ENCODE data around the gene KCNN1.
"Not testable (repeated sequence)": the region's sequence is repeated elsewhere in the genome, so short reads cannot be mapped to it uniquely, and the experiment has no call there.

Gene KCNN1

GRCh38 chr19:18031401-18031800 lies 64.5 kb downstream of the KCNN1 start:
- DNase-seq: peak; percentile 53 to 67 (median 54)

- not testable (repeated sequence) for DNase-seq
These were observed 65.2 kb downstream of the KCNN1 start for GRCh38 chr19:18032102-18032501.

DNA sequence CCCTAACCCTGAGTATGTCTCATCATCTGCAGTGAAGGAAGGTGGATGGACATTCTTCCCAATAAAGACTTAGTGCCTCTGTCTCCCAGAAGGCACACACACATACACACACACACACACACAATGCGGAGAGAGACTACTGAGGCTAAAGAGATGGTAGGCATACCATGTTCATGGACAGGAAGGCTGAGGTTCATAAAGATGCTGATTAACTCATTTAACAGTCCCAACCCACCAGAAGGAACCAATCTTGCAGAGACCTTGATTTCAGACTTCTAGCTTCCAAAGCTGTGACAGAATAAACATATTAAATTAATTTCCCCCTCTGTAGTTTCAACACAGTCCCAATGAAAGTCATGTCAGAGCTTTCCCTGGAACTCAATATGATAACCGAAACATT lies 74.1 kb downstream of the KCNN1 start:
- no peak for DNase-seq

DNA sequence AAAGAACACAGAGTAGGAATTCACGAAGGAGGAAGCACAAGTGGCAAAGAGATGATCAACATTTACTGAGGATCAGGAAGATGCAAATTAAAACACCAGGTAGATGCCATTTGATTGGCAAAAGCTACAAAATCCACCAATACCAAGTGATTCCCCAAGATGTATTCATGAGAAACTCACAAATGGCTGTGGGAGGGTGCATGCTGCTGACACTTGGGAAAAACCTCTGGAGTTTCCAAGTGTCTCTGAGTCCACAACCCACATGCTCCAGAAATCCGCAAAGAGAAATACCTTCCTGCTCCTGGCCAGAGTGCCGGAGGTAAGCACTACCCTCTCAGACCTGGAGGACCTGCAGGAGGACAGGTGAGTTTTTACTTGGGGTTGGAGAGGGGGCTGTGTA lies 76.8 kb downstream of the KCNN1 start:
- peak; percentile 79 to 87 (median 79) for DNase-seq

DNA sequence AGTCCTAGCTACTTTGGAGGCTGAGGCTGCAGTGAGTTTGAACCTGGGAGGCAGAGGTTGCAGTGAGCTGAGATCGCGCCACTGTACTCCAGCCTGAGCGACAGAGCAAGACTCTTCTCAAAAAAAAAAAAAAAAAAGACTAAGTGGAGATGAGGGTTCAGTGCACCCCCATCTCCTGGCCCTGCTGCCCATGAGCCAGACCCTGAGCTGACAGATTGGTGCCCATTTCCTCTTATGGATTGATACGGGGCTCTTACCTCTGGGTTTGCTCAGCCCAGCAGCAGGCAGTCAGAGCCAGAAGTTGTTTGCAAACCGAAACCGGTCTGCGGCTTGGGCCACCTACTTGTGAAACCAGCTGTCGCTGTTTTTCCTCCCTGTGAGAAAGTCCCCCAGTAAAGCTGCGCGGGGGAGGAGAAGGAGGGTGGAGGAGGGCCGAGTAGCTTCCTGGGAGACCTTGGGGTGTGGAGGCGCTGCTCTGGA lies 78.0 kb downstream of the KCNN1 start:
- DNase-seq: peak; percentile 95

GRCh38 chr19:18045307-18046050 lies 78.6 kb downstream of the KCNN1 start:
- DNase-seq: no peak

- DNase-seq: peak; percentile 60 to 74 (median 69)
These were observed 79.3 kb downstream of the KCNN1 start for GRCh38 chr19:18046059-18046718.

- DNase-seq: peak; percentile 31 to 81 (median 60)
These were observed 82.5 kb downstream of the KCNN1 start for GRCh38 chr19:18049385-18049784.
